Left hindlimb (tissue), 1 donor: ENCODE measurements around the gene MED20.
A peak's percentile ranks its signal among the peaks of the same experiment; 100 is the strongest.

Experiments
- DNase-seq: peaks from one replicate; pipeline ENCODE4 v3.0.0-alpha.2; 2018

Gene MED20

GRCh38 chr6:41901882-41902519, 18.9 kb downstream of the MED20 start:
- DNase-seq, result no peak

DNA sequence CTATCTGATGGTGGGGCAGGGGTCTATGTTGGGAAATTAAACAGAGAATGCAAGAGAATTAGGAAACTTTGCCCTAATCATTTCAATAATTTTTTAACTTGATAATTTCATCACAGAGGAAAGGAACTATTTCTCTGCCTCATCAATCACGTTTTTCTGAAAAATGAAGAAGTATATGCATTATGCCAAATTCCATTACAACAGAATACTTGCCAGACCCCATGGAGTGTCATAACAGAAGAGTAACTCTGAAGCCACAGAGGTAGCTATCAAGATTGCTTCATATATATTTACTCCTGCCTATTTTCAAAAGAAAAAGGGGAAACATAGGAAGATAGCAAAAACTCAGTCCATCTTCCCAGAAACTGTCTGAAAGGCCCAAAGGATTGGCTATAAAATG, 20.1 kb downstream of the MED20 start:
- no peak for DNase-seq

- no peak for DNase-seq
Observed at GRCh38 chr6:41896281-41896680, 24.7 kb downstream of the MED20 start.

DNA sequence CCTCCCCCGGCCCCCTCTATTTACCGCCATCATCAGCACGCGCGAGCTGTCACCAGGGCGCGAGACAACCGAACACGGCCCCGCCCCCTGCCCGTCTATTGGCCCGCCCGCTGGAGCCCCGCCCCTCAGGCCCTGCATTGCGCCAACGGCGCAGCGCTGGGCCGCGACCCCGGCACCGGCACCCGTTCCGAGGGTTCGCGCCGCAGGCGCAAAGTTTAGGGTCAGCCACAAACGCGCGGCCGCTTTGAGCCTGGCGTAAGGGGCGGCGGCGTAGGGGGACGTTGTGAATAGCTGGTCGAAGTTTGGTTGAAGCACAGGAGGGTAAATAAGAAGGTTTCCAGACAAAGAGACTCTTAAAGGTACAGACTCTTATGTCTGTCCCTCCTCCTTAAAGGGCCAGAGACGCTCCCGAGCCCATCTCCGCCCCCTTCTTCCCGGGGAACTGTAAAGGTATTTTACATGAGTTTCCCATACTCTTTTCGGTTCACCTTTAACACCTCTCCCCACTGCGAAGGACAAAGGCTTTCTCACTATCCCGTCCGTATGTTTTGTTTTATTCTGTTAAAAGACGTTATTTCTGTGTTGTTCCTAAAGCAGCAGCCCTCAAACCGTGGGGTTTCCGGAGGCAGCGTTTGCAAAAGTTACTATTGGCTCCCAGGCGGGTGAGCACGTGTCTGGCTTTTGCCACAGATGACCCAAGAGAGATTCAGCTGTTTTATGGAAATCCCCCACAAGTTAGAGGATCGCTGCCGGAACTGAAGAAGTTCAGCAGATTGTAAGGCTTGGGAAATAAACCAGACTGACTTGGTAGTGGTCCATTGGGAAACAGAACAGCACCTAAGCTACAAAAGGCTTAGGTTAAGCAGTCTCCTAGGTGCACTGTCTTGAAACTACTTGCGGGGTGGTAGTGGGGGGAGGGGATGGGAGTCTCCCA, 25.4 kb downstream of the MED20 start, which contains the start of gene USP49:
USP49 (minus strand) TSS at position 76 of the 934 bp plus-strand sequence. CDS start 88,392 bp downstream, outside the sequence.
- peak; percentile 94 for DNase-seq

DNA sequence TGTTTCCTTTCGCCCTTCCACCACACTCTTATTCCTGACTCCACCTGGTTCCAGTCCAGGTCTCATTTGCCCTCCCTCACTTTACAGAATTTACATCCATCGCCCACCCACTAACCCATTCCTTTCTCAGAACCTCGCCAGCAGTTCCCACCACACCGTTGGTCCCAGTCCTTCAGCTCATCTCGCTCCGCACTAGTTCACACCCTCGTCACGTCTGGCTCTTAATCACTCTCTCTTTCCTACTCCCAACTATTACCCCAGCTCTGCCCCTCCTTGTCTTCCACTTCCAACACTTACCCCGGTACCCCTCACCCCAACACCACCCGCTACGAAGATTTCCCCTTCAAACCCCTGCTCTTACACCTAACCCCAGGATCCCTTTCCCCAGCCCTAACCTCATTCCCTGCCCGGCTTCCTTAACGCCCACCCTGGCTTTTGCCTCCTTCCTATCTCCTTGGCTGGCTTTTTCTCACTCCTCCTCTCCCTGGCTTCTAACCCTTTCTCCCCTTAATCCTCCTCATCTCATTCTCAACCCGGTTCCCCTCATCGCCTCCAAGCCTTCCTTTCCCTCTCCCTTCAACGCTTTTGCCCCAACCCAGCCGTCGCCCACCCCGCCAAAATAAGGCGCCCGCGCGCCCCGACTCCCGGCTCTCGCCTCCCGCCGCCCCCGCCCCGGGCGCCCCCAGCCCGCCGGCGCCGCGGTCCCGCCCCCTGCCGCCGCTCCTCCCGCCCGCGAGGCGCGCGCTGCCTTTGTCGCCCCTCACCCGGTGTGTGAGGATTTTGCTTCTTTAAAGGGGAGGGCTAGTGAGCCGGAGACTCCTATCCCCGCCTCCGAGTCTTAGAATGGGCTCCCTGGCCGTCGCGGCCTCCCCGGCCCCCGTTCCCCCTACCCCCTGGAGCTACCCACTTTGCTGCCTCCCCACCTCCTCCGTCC, 26.3 kb downstream of the MED20 start:
- no peak for DNase-seq

- no peak for DNase-seq
Observed at GRCh38 chr6:41892921-41893564, 27.9 kb downstream of the MED20 start.

DNA sequence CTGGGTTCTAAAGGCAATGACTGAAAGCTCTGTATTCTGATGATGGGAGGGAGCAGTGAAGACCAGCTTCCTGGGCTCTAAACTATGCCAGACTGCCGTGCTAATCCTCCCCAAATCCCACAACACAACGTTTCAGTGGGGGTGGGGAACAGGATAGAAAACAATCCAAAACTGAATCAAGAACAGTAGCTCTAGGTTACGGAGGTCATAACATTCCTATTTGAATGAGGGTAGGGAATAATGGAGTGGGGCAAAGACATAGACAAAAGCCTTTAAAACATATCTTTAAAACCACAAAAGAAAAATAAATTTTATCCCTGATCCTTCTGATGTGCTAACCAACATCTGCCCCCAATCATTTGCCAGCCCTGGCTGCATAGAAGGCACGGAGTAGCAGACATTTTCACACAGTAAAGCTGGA, 33.6 kb downstream of the MED20 start:
- DNase-seq, result no peak

GRCh38 chr6:41885930-41886329, 35.0 kb downstream of the MED20 start:
- DNase-seq, result no peak

DNA sequence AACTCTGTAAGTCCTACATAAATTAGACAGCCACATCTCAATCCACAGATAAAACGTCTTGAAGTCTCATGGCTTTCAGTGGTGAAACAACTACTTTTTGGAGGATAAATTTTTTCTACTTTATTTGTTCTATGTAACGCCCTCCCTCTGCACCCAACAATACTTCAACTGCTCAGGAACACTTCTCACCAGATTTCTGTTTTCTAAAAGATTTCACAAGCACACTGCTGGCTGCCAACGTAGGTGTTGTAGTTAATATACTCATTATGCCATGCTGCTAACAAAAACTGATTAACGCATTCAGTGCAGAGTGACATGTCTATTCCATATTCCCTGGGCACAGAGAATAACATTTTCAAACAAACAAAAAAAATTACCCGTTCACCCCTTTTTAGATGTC, 36.0 kb downstream of the MED20 start:
- no peak for DNase-seq

- DNase-seq, result no peak
Observed at GRCh38 chr6:41881506-41881905, 39.4 kb downstream of the MED20 start.

- no peak for DNase-seq
Observed at GRCh38 chr6:41878961-41879405, 42.0 kb downstream of the MED20 start.

GRCh38 chr6:41878246-41878645, 42.7 kb downstream of the MED20 start:
- no peak for DNase-seq

DNA sequence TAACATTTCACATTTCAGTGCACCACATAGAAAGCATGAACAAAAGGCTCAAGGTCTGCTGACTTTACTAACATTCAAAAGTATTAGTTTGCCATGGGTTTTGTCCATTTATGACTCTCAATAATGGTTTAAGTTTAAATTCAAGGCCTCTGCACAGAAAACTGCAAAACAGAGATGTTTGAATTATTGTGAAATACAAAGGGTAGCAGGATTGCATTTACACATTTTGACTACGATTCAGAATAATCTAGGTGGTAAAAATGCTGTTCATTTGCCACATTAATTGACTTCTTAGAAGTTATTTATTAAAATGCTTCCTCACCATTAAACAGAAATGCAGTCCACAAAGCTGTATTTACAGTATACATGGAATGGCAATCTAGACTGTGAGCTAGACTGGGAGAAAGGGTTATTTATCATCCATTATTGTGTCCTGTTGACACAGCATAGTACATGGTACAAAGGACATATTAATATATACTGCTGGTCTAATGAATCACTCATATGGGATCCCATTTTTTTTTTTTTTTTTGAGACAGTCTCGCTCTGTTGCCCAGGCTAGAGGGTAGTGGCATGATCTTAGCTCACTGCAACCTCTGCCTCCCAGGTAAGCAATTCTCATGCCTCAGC, 43.8 kb downstream of the MED20 start:
- DNase-seq, result no peak

- no peak for DNase-seq
Observed at GRCh38 chr6:41874741-41875140, 46.2 kb downstream of the MED20 start.

- DNase-seq, result no peak
Observed at GRCh38 chr6:41872147-41872546, 48.8 kb downstream of the MED20 start.

DNA sequence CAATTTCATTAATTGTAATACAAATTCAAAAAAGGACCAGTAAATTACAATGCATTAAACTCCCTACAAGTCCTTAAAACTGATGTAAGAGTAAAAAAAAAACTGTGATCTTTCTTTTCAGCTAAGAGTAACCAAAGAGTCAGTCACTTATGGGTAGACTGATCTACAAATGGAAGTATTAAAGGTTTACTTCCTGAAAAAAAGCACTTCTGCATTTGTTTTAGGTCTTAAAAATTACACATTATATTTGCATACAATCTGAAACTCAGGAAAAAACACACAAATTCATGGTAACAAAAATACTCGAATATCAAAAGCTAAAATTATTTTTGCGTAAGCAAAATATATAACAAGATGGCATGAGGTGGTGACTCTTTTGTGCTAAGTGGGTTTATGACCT, 49.2 kb downstream of the MED20 start:
- no peak for DNase-seq

GRCh38 chr6:41859356-41859755, 61.6 kb downstream of the MED20 start:
- no peak for DNase-seq

DNA sequence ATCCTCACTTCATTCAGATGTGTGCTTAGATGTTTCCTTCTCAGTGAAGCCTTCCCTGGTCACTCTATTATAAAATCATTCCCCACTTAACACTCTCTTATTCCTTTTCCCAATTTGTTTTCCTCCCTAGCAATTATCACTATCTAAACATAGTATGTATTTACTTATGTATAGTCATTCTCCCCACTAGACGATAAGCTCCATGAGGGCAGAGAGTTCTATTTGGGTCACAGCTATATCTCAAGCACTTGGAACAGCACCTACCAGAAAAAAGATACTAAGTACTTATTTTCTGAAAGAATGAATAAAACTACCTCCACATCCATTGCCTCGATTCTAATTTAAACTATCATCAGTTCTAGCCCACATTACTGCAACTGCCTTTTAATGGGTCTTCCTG, 62.2 kb downstream of the MED20 start:
- DNase-seq, result no peak
